BLaER1 (cell line): Measurements from ENCODE around the gene SEMA3A.

Experiments used
- H3K27ac ChIP-seq: shearing (Covaris generic); formaldehyde crosslinking; 2 replicates; pipeline ENCODE4 v1.8.1; 2022
- H3K27me3 ChIP-seq: shearing (Covaris generic); formaldehyde crosslinking; 2 replicates; pipeline ENCODE4 v1.8.1; 2022
- H3K36me3 ChIP-seq: shearing (Covaris generic); formaldehyde crosslinking; 2 replicates; pipeline ENCODE4 v1.8.1; 2022
- H3K4me1 ChIP-seq: shearing (Covaris generic); formaldehyde crosslinking; 2 replicates; pipeline ENCODE4 v1.8.1; 2022
- H3K4me2 ChIP-seq: shearing (Covaris generic); formaldehyde crosslinking; 2 replicates; pipeline ENCODE4 v1.8.1; 2022
- H3K4me3 ChIP-seq: shearing (Covaris generic); formaldehyde crosslinking; 2 replicates; pipeline ENCODE4 v1.8.1; 2022
- H3K9ac ChIP-seq: shearing (Covaris generic); formaldehyde crosslinking; 2 replicates; pipeline ENCODE4 v1.8.1; 2022
- H3K9me3 ChIP-seq: shearing (Covaris generic); formaldehyde crosslinking; 2 replicates; pipeline ENCODE4 v1.8.1; 2022
- H4K20me1 ChIP-seq: shearing (Covaris generic); formaldehyde crosslinking; 2 replicates; pipeline ENCODE4 v1.8.1; 2022
- Cebpa-rat ChIP-seq: shearing (Covaris generic); IDR thresholded peaks from 2 replicates; pipeline ENCODE4 v1.8.1; 2022

The SEMA3A gene

GRCh38 chr7:84139986-84140729, 54.4 kb downstream of the SEMA3A start:
- no peak overlapping the region for H3K9ac ChIP-seq
- no peak overlapping the region for H3K4me3 ChIP-seq
- H3K36me3 ChIP-seq: no peaks in the 10 kb centered on the region
- H3K27ac ChIP-seq: no peak overlapping the region
- H3K4me2 ChIP-seq: no peak overlapping the region
- H3K27me3 ChIP-seq: no peaks in the 10 kb centered on the region
- TF ChIP-seq Cebpa-rat: no peak
- no peaks in the 10 kb centered on the region for H3K4me1 ChIP-seq
- no peaks in the 10 kb centered on the region for H3K9me3 ChIP-seq
- no peaks in the 10 kb centered on the region for H4K20me1 ChIP-seq

- H4K20me1 ChIP-seq: no peaks in the 10 kb centered on the region
- no peaks in the 10 kb centered on the region for H3K9me3 ChIP-seq
- no peak for TF ChIP-seq Cebpa-rat
- H3K36me3 ChIP-seq: no peaks in the 10 kb centered on the region
- H3K4me3 ChIP-seq: no peak overlapping the region
- no peak overlapping the region for H3K4me2 ChIP-seq
- no peaks in the 10 kb centered on the region for H3K27me3 ChIP-seq
- no peak overlapping the region for H3K27ac ChIP-seq
- H3K4me1 ChIP-seq: no peaks in the 10 kb centered on the region
- no peak overlapping the region for H3K9ac ChIP-seq
Observed at GRCh38 chr7:84138411-84138810, 56.2 kb downstream of the SEMA3A start.

DNA sequence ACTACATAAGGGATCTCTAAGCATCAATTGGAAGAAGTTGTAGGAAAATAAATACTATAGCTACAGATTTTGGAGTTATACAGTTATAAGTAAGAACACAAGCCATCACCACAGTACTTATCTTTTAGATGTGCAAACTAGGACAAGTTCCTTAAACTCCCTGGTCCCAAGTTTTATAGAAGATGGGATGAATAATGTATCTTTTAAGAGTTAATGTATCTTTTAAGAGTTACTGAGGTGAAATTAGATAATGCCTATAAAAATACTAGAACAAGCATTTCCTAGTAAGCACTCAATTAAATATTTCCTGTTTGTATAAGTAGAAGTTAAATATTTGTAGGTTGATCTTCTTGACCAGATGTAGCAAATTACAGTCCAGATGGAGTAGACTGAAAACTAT, 56.8 kb downstream of the SEMA3A start:
- Histone ChIP-seq H3K4me1 (no peaks in the 10 kb centered on the region), H3K27ac (no peak overlapping the region), H3K36me3 (no peaks in the 10 kb centered on the region), H3K9me3 (no peaks in the 10 kb centered on the region), H3K9ac (no peak overlapping the region), H3K4me3 (no peak overlapping the region), H4K20me1 (no peaks in the 10 kb centered on the region), H3K4me2 (no peak overlapping the region), H3K27me3 (no peaks in the 10 kb centered on the region)
- TF ChIP-seq Cebpa-rat: no peak

GRCh38 chr7:84136809-84137208, 57.8 kb downstream of the SEMA3A start:
- no peaks in the 10 kb centered on the region for H3K36me3 ChIP-seq
- H3K27me3 ChIP-seq: no peaks in the 10 kb centered on the region
- no peaks in the 10 kb centered on the region for H3K4me1 ChIP-seq
- H3K4me3 ChIP-seq: no peak overlapping the region
- H3K27ac ChIP-seq: no peak overlapping the region
- H3K4me2 ChIP-seq: no peak overlapping the region
- H4K20me1 ChIP-seq: no peaks in the 10 kb centered on the region
- H3K9ac ChIP-seq: no peak overlapping the region
- no peak for TF ChIP-seq Cebpa-rat
- no peaks in the 10 kb centered on the region for H3K9me3 ChIP-seq

- Histone ChIP-seq H3K4me2 (no peak overlapping the region), H3K4me3 (no peak overlapping the region), H3K27me3 (no peaks in the 10 kb centered on the region), H3K4me1 (no peaks in the 10 kb centered on the region), H3K9me3 (no peaks in the 10 kb centered on the region), H4K20me1 (no peaks in the 10 kb centered on the region), H3K9ac (no peak overlapping the region), H3K36me3 (no peaks in the 10 kb centered on the region), H3K27ac (no peak overlapping the region)
- no peak for TF ChIP-seq Cebpa-rat
Observed at GRCh38 chr7:84136336-84136735, 58.3 kb downstream of the SEMA3A start.

GRCh38 chr7:84134169-84134568, 60.4 kb downstream of the SEMA3A start:
- Histone ChIP-seq H3K36me3 (no peaks in the 10 kb centered on the region), H3K9me3 (no peaks in the 10 kb centered on the region), H3K27me3 (no peaks in the 10 kb centered on the region), H3K4me1 (no peaks in the 10 kb centered on the region), H3K27ac (no peak overlapping the region), H3K9ac (no peak overlapping the region), H3K4me2 (no peak overlapping the region), H3K4me3 (no peak overlapping the region), H4K20me1 (no peaks in the 10 kb centered on the region)
- TF ChIP-seq Cebpa-rat: no peak

- no peaks in the 10 kb centered on the region for H3K9me3 ChIP-seq
- no peak overlapping the region for H3K4me2 ChIP-seq
- H4K20me1 ChIP-seq: no peaks in the 10 kb centered on the region
- H3K9ac ChIP-seq: no peak overlapping the region
- no peaks in the 10 kb centered on the region for H3K36me3 ChIP-seq
- TF ChIP-seq Cebpa-rat: no peak
- H3K27me3 ChIP-seq: no peaks in the 10 kb centered on the region
- H3K4me1 ChIP-seq: no peaks in the 10 kb centered on the region
- H3K27ac ChIP-seq: no peak overlapping the region
- no peak overlapping the region for H3K4me3 ChIP-seq
Observed at GRCh38 chr7:84125654-84126053, 68.9 kb downstream of the SEMA3A start.

DNA sequence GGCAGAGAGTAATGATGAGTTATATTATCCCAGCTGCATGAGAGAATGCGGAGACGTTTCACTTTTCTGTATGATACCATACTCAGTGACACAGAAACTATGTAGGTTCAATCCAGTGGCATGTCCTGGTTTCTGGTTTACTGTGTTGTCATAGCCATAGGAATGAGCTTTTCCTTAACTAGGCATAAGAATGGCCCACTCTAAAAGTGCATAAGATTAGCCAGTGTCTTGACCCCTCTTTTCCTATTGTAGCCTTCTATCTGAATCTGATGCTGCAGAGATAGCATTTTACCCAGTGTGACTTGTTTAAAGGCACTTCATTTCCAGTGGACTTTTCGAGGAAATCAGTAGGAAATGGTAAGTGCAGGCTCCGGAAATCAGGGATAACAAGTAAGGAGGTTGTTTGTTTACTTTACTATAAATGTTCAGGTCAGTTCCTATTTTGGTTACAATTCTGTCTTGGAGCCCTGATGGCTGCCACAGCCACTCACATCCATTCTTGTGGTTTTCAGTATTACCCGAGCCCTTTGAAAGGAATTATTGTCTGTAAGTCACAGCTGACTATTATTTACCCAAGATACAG, 70.5 kb downstream of the SEMA3A start:
- H3K27ac ChIP-seq: no peak overlapping the region
- no peak for TF ChIP-seq Cebpa-rat
- H3K27me3 ChIP-seq: no peaks in the 10 kb centered on the region
- no peaks in the 10 kb centered on the region for H3K9me3 ChIP-seq
- no peaks in the 10 kb centered on the region for H4K20me1 ChIP-seq
- no peak overlapping the region for H3K4me3 ChIP-seq
- no peak overlapping the region for H3K9ac ChIP-seq
- H3K4me2 ChIP-seq: no peak overlapping the region
- H3K36me3 ChIP-seq: no peaks in the 10 kb centered on the region
- H3K4me1 ChIP-seq: no peaks in the 10 kb centered on the region

DNA sequence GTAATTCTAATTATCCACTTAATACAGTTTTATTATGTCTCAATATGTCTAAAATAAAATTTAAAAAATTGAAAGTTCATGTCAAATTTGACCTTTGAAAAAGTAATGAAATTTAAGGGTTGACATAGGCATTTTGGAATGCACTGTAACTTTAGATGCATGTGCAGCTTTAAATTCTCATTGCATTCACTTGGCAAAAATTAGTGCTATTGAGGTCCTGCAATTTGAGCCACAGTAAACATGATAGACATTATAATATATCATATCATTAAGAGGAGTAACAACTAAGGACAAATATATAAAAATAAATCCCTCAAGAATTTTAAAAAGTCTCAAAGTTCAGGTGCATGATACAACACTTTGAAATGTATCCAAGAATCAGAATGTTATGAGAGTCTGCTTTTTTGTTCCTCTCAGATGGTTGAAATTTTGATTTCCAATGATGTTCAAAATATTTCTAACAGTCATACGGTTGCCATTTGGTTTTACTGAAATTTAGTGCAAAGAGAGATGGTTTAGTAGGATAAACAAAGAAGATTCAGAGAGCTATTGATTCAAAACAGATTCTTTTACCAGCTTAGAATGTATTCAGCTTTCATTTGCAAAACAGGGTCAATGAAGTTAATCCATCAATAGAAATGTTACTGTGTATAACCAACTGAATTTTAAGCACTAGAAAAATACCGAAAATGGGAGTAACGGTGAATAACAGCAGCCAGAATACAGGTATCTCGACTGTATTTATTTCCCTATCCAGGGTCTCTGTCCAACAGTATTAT, 71.8 kb downstream of the SEMA3A start:
- TF ChIP-seq Cebpa-rat: no peak
- H3K9ac ChIP-seq: no peak overlapping the region
- no peak overlapping the region for H3K4me2 ChIP-seq
- no peaks in the 10 kb centered on the region for H3K27me3 ChIP-seq
- H3K4me3 ChIP-seq: no peak overlapping the region
- H3K4me1 ChIP-seq: no peaks in the 10 kb centered on the region
- H4K20me1 ChIP-seq: no peaks in the 10 kb centered on the region
- H3K27ac ChIP-seq: no peak overlapping the region
- H3K9me3 ChIP-seq: no peaks in the 10 kb centered on the region
- no peaks in the 10 kb centered on the region for H3K36me3 ChIP-seq

GRCh38 chr7:84117304-84117703, 77.3 kb downstream of the SEMA3A start:
- Histone ChIP-seq H3K9me3 (no peaks in the 10 kb centered on the region), H4K20me1 (no peaks in the 10 kb centered on the region), H3K36me3 (no peaks in the 10 kb centered on the region), H3K4me3 (no peak overlapping the region), H3K9ac (no peak overlapping the region), H3K27ac (no peak overlapping the region), H3K27me3 (no peaks in the 10 kb centered on the region), H3K4me1 (no peaks in the 10 kb centered on the region), H3K4me2 (no peak overlapping the region)
- no peak for TF ChIP-seq Cebpa-rat
